Smooth muscle cell of bladder (primary cell): ENCODE results near the gene AP1G2. TPM values are rescaled to one million over a fixed set of nuclear protein-coding genes. Genes with fewer than 3 reads are reported as not detected.

Experiments used
- total RNA-seq: library from RNA; depleted of rRNA; stranded (reverse); fragments of >200 nt; gene quantifications from 2 replicates; pipeline ENCODE4 v1.2.3, GENCODE V29; 2014

The AP1G2 gene, protein sequence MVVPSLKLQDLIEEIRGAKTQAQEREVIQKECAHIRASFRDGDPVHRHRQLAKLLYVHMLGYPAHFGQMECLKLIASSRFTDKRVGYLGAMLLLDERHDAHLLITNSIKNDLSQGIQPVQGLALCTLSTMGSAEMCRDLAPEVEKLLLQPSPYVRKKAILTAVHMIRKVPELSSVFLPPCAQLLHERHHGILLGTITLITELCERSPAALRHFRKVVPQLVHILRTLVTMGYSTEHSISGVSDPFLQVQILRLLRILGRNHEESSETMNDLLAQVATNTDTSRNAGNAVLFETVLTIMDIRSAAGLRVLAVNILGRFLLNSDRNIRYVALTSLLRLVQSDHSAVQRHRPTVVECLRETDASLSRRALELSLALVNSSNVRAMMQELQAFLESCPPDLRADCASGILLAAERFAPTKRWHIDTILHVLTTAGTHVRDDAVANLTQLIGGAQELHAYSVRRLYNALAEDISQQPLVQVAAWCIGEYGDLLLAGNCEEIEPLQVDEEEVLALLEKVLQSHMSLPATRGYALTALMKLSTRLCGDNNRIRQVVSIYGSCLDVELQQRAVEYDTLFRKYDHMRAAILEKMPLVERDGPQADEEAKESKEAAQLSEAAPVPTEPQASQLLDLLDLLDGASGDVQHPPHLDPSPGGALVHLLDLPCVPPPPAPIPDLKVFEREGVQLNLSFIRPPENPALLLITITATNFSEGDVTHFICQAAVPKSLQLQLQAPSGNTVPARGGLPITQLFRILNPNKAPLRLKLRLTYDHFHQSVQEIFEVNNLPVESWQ
- 5.4 and 6.7 TPM in 2 replicates for total RNA-seq

GRCh38 chr14:23567186-23568020 is at the start of gene AP1G2:
AP1G2 (minus strand) TSS chr14:23567791; CDS start chr14:23567314, 477 bp downstream.

GRCh38 chr14:23578560-23579310 is 11.1 kb upstream of the AP1G2 start, which contains the start of gene JPH4:
JPH4 (minus strand) TSS chr14:23578790; CDS start chr14:23577453, 1,337 bp downstream.

DNA sequence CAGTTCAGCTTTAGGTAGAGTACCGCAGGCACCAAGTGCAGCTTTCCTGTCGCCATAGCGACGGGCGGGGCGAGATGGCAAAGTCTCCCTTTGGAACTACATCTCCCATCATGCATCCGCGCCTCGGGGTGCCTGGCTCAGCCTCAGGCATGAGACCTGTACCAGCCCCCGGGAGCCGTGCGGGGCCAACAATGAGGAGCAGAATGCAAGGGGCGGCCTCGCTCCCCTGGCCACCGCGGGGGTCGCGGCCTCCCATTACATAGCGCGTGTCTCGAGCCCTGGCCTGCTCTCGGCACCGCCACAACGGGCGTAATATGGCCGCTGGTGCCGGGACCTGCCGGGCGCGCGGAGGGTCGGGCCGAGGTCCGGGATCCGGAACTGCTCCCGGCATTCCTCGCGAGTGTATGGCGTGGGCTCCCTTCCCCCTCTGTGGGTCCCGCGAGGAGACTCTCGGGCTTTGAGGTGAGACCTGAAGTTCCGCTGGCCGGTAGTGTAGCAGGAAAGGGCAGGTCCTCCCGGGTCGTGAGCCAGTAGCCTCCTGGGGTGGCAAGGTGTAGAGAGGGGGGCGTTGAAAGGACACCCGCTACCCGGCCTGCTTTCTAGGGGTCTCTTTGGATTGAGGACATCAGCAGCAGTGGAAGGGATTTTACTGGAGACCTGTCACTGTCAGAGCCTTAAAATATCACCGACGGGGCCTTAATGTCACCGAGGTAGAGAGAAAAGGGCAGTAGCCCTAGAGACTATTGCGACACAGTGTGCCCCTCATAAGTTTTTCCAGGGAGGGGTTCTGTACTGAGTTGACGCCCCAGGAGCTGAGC is 11.5 kb downstream of the AP1G2 start, which contains the start of gene THTPA:
THTPA (plus strand) TSS at position 390 of the 818 bp plus-strand sequence. CDS start 487 bp downstream, outside the sequence.

DNA sequence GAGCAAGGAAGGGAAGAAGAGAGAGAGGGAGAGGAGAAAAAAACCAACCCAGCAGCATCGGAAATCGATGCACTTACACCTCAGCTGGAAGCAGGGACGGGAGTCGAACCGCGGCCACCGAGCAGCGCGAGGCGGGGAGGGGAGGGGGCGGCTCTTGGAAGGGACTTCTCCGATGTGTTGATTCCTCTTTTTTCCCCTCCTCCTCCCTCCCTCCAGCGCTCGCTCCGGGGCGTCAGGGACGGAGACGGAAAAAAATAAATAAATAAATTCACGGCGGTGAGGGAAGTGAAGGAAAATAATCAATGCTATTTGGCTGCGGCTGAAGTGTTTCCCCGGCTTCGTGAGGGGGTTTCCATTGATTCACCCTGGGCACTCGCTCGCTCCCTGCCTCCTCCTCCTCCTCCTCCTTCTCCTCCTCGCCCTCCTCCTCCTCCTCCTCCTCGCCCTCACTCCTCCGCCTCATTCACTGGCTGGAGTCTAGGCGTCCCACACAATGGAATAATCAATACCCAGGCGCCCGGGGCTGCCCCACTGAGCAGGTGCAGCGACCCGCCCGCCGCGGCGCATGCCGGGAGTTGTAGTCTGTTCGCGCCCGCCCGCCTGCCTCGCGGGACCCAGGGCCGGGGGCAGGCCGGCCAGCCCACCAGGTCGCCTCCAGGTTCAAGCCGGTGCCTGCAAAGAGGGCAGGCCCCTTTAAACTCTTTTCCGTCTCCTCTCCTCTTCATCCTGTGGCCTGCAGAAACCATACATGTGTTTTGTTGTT is 16.1 kb downstream of the AP1G2 start, which contains the start of gene ZFHX2:
ZFHX2 (minus strand) TSS at position 500 of the 763 bp plus-strand sequence. CDS start 16,440 bp downstream, outside the sequence.

Other genes with a start within 250 kb of the AP1G2 start
- 102 and 114 TPM in 2 replicates for gene PABPN1, start 246.3 kb downstream of the AP1G2 start, total RNA-seq
- gene SLC22A17, start 214.9 kb downstream of the AP1G2 start, total RNA-seq: 19.5 and 25.0 TPM in 2 replicates
- 1.5 and 3.1 TPM in 2 replicates for gene EFS, start 202.6 kb downstream of the AP1G2 start, total RNA-seq
- not detected in 2 replicates for gene IL25, start 195.0 kb downstream of the AP1G2 start, total RNA-seq
- 0.14 and 0.18 TPM in 2 replicates for gene CMTM5, start 190.7 kb downstream of the AP1G2 start, total RNA-seq
- not detected in 2 replicates for gene MYH6, start 159.5 kb downstream of the AP1G2 start, total RNA-seq
- not detected in 2 replicates for gene MYH7, start 132.1 kb downstream of the AP1G2 start, total RNA-seq
- gene NGDN, start 98.1 kb downstream of the AP1G2 start, total RNA-seq: 45.9 and 50.8 TPM in 2 replicates
- gene ZFHX2, start 16.0 kb downstream of the AP1G2 start, total RNA-seq: 0.14 and 0.28 TPM in 2 replicates
- gene THTPA, start 11.5 kb downstream of the AP1G2 start, total RNA-seq: 12.5 and 26.9 TPM in 2 replicates
- not detected in 2 replicates for gene JPH4, start 11.0 kb upstream of the AP1G2 start, total RNA-seq
- gene DHRS2, start 68.6 kb upstream of the AP1G2 start, total RNA-seq: 0.14 and 0.28 TPM in 2 replicates